ENCODE measurements around the gene RHO. TPM values are rescaled to one million over a fixed set of nuclear protein-coding genes. Genes with fewer than 3 reads are reported as not detected.

The RHO gene
- total RNA-seq, 1 experiment from 2014 or later: not detected

GRCh38 chr3:129539206-129539605, 10.8 kb downstream of the RHO start (continued):
- TF ChIP-seq REST (IDR thresholded peaks at IDR 0.05; ENCODE audit: low read depth): no peak
- TF ChIP-seq POLR2A (IDR thresholded peaks at IDR 0.05; ENCODE audit: borderline replicate concordance, extremely low read depth, insufficient read depth, insufficient read length): no peak

- CTCF ChIA-PET: no interaction called here
- ATAC-seq: no peak
- no peaks in the 10 kb centered on the region for H3K27me3 ChIP-seq (ENCODE audit: insufficient read depth, low read length)
These were observed 12.5 kb downstream of the RHO start for GRCh38 chr3:129540776-129541516.

More at GRCh38 chr3:129540776-129541516, 12.5 kb downstream of the RHO start:
- Histone ChIP-seq H3K9ac (ENCODE audit: low read length) (no peak overlapping the region), H4K20me1 (ENCODE audit: insufficient read depth) (no peaks in the 10 kb centered on the region), H3K4me2 (ENCODE audit: low read length) (no peak overlapping the region), H3K27ac (ENCODE audit: low read depth, low read length) (no peak overlapping the region), H3K9me3 (ENCODE audit: control insufficient read depth in 1 of 2, insufficient read depth in 1 of 2, low read depth in 1 of 2, low read length in 2 of 2) (no peaks in the 10 kb centered on the region), H3K79me2 (ENCODE audit: insufficient read depth, low read length) (no peaks in the 10 kb centered on the region), H3K4me1 (ENCODE audit: control insufficient read depth in 1 of 2, insufficient read depth in 2 of 2, low read length in 2 of 2) (no peaks in the 10 kb centered on the region), H3K4me3 (replicated peaks in 1 of 2; ENCODE audit: low read depth in 1 of 2, low read length in 2 of 2) (no peak overlapping the region), H2AFZ (ENCODE audit: low read depth, low read length, poor library complexity, severe bottlenecking) (no peak overlapping the region), H3K9me2 (ENCODE audit: insufficient read depth) (no peaks in the 10 kb centered on the region), H3K36me3 (ENCODE audit: control insufficient read depth in 1 of 2, insufficient read depth in 2 of 2, low read length in 2 of 2) (no peaks in the 10 kb centered on the region)
- TF ChIP-seq RAD21 (IDR thresholded peaks at IDR 0.05; ENCODE audit: low read depth): no peak
- no peak for TF ChIP-seq POLR2AphosphoS5 (IDR thresholded peaks at IDR 0.05; ENCODE audit: low read depth, low read length)
- no peak for TF ChIP-seq ZNF274 (IDR thresholded peaks at IDR 0.05; ENCODE audit: low read depth, low read length)
- TF ChIP-seq ELF1 (IDR thresholded peaks at IDR 0.05; ENCODE audit: borderline replicate concordance, low read depth): no peak
- TF ChIP-seq CTCF (IDR thresholded peaks at IDR 0.05 in 2 of 3, conservative IDR thresholded peaks at IDR 0.05 in 1 of 3; ENCODE audit: borderline replicate concordance in 1 of 3, insufficient read depth in 1 of 3, low read depth in 2 of 3, low read length in 2 of 3): no peak
- TF ChIP-seq TCF7L2 (IDR thresholded peaks at IDR 0.05; ENCODE audit: borderline replicate concordance, extremely low read depth, insufficient read depth, insufficient read length): no peak
- no peak for TF ChIP-seq SP1 (IDR thresholded peaks at IDR 0.05; ENCODE audit: low read depth)
- TF ChIP-seq FOSL1 (IDR thresholded peaks at IDR 0.05; ENCODE audit: low read depth): no peak
- intact Hi-C loops (cut with micrococcal nuclease): no loop called here
- POLR2A ChIA-PET: no interaction called here
- BruUV-seq (replicated peaks): no TSS peak
- no peak for DNase-seq (ENCODE audit: low read depth, low spot score)
- RAD21 ChIA-PET (ENCODE audit: low non-redundant PET in 1 of 2, low total read pairs in 2 of 2, uncharacterized antibody in 2 of 2, unreplicated experiment in 2 of 2): no interaction called here

Measured in HCT116 (cell line).